H7 (cell line): ENCODE data around the gene OCRL. TPM values are rescaled to one million over a fixed set of nuclear protein-coding genes. Genes with fewer than 3 reads are reported as not detected.
"Not testable (repeated sequence)": the region's sequence is repeated elsewhere in the genome, so short reads cannot be mapped to it uniquely, and the experiment has no call there.

ENCODE experiments used
- DNase-seq: peaks from one replicate; pipeline ENCODE4 v3.0.0; 2012
- H3K27me3 ChIP-seq: 2 replicates; pipeline ENCODE4 v1.6.0; 2011; ENCODE audit warnings: mild to moderate bottlenecking, low read length; ENCODE audit not compliant: control insufficient read depth, insufficient read depth
- H3K36me3 ChIP-seq: replicated peaks from 2 replicates; pipeline ENCODE4 v1.5.1; 2011; ENCODE audit warnings: low read length; ENCODE audit not compliant: control insufficient read depth, insufficient read depth
- H3K4me3 ChIP-seq: 2 replicates; pipeline ENCODE4 v1.5.1; 2011; ENCODE audit warnings: low read depth, mild to moderate bottlenecking, control low read depth, low read length, moderate library complexity; ENCODE audit not compliant: insufficient read depth
- total RNA-seq: library from RNA; depleted of rRNA; stranded (reverse); fragments of >200 nt; shearing (Covaris generic); gene quantifications from 2 replicates; pipeline ENCODE4 v1.2.3, GENCODE V29; 2014

The OCRL gene
- total RNA-seq, 1 experiment from 2014 or later, result 22.4 TPM

- Histone ChIP-seq H3K4me3 (0 out of 2 replicates have a peak overlapping the region, but pooled peaks have one; percentile 94), H3K36me3 (no peaks in the 10 kb centered on the region), H3K27me3 (no peaks in the 10 kb centered on the region)
- no peak for DNase-seq
Observed at GRCh38 chrX:129524250-129524850, 15.7 kb upstream of the OCRL start.

- Histone ChIP-seq H3K4me3 (no peak overlapping the region), H3K36me3 (no peaks in the 10 kb centered on the region), H3K27me3 (no peaks in the 10 kb centered on the region)
- DNase-seq, result no peak
Observed at GRCh38 chrX:129525162-129525561, 14.9 kb upstream of the OCRL start.

GRCh38 chrX:129525896-129526295 is 14.2 kb upstream of the OCRL start:
- Histone ChIP-seq H3K36me3 (no peaks in the 10 kb centered on the region), H3K27me3 (no peaks in the 10 kb centered on the region), H3K4me3 (no peak overlapping the region)
- no peak for DNase-seq

- Histone ChIP-seq H3K36me3 (no peaks in the 10 kb centered on the region), H3K4me3 (no peak overlapping the region), H3K27me3 (no peaks in the 10 kb centered on the region)
- no peak for DNase-seq
Observed at GRCh38 chrX:129529685-129530281, 10.3 kb upstream of the OCRL start.

- H3K36me3 ChIP-seq, result no peaks in the 10 kb centered on the region
- DNase-seq, result no peak
- no peaks in the 10 kb centered on the region for H3K27me3 ChIP-seq
- no peak overlapping the region for H3K4me3 ChIP-seq
Observed at GRCh38 chrX:129530410-129530809, 9.6 kb upstream of the OCRL start.

- no peak overlapping the region for H3K4me3 ChIP-seq
- H3K27me3 ChIP-seq, result no peaks in the 10 kb centered on the region
- DNase-seq, result no peak
- no peaks in the 10 kb centered on the region for H3K36me3 ChIP-seq
Observed at GRCh38 chrX:129531132-129531531, 8.9 kb upstream of the OCRL start.

GRCh38 chrX:129534816-129535578 is 5.1 kb upstream of the OCRL start:
- Histone ChIP-seq H3K36me3 (no peaks in the 10 kb centered on the region), H3K4me3 (no peak overlapping the region), H3K27me3 (no peaks in the 10 kb centered on the region)
- no peak for DNase-seq

GRCh38 chrX:129540722-129541184 is 694 bp downstream of the OCRL start:
- Histone ChIP-seq H3K36me3 (peaks cover 3% of the 10 kb centered on the region; the same call in 1 of the 2 replicates), H3K4me3 (peak overlapping the region; percentile 75), H3K27me3 (no peaks in the 10 kb centered on the region)
- no peak for DNase-seq

GRCh38 chrX:129544780-129545179 is 4.7 kb downstream of the OCRL start:
- Histone ChIP-seq H3K4me3 (no peak overlapping the region), H3K27me3 (no peaks in the 10 kb centered on the region), H3K36me3 (peaks cover 8% of the 10 kb centered on the region)
- no peak for DNase-seq

GRCh38 chrX:129545408-129545807 is 5.3 kb downstream of the OCRL start:
- DNase-seq, result no peak
- Histone ChIP-seq H3K27me3 (no peaks in the 10 kb centered on the region), H3K36me3 (peaks cover 8% of the 10 kb centered on the region), H3K4me3 (no peak overlapping the region)

GRCh38 chrX:129549124-129549523 is 9.1 kb downstream of the OCRL start:
- Histone ChIP-seq H3K36me3 (peaks cover 8% of the 10 kb centered on the region), H3K27me3 (no peaks in the 10 kb centered on the region), H3K4me3 (no peak overlapping the region)
- no peak for DNase-seq

- Histone ChIP-seq H3K4me3 (no peak overlapping the region), H3K36me3 (peaks cover 11% of the 10 kb centered on the region), H3K27me3 (no peaks in the 10 kb centered on the region)
- DNase-seq, result no peak
Observed at GRCh38 chrX:129553619-129554288, 13.7 kb downstream of the OCRL start.

GRCh38 chrX:129554816-129555215 is 14.8 kb downstream of the OCRL start:
- not testable (repeated sequence) for DNase-seq, H3K27me3 ChIP-seq, H3K4me3 ChIP-seq
- H3K36me3 ChIP-seq, result peaks cover 15% of the 10 kb centered on the region

- H3K36me3 ChIP-seq, result peaks cover 19% of the 10 kb centered on the region
- no peak for DNase-seq
- no peaks in the 10 kb centered on the region for H3K27me3 ChIP-seq
- no peak overlapping the region for H3K4me3 ChIP-seq
Observed at GRCh38 chrX:129556806-129557315, 16.8 kb downstream of the OCRL start.
